C1 segment of cervical spinal cord (tissue), 14 donors: ENCODE measurements around the gene PLOD2.
"Not testable (repeated sequence)": the region's sequence is repeated elsewhere in the genome, so short reads cannot be mapped to it uniquely, and the experiment has no call there.

ENCODE experiments used
- DNase-seq, 14 donors: peaks; one replicate each; lab custom pipeline; 2025; lab: John Stamatoyannopoulos, UW

Gene PLOD2

GRCh38 chr3:146139586-146140110 lies 21.3 kb downstream of the PLOD2 start:
- DNase-seq, result no peak

- DNase-seq, result no peak
These were observed 22.1 kb downstream of the PLOD2 start for GRCh38 chr3:146138902-146139301.

GRCh38 chr3:146136647-146137046 lies 24.3 kb downstream of the PLOD2 start:
- DNase-seq, result no peak

- no peak for DNase-seq
These were observed 26.5 kb downstream of the PLOD2 start for GRCh38 chr3:146134348-146135117.

- no peak for DNase-seq
These were observed 27.5 kb downstream of the PLOD2 start for GRCh38 chr3:146133441-146133840.

GRCh38 chr3:146131616-146132410 lies 29.2 kb downstream of the PLOD2 start:
- no peak for DNase-seq

GRCh38 chr3:146130881-146131371 lies 30.1 kb downstream of the PLOD2 start:
- no peak for DNase-seq

- DNase-seq, result no peak
These were observed 31.2 kb downstream of the PLOD2 start for GRCh38 chr3:146129750-146130149.

- DNase-seq, result no peak
These were observed 32.0 kb downstream of the PLOD2 start for GRCh38 chr3:146128939-146129338.

- DNase-seq, result no peak
These were observed 32.8 kb downstream of the PLOD2 start for GRCh38 chr3:146128179-146128578.

GRCh38 chr3:146125951-146126350 lies 35.0 kb downstream of the PLOD2 start:
- no peak for DNase-seq

GRCh38 chr3:146124126-146124801 lies 36.7 kb downstream of the PLOD2 start:
- no peak for DNase-seq

GRCh38 chr3:146117406-146118285 lies 43.3 kb downstream of the PLOD2 start:
- DNase-seq, result no peak

GRCh38 chr3:146115619-146116018 lies 45.4 kb downstream of the PLOD2 start:
- no peak for DNase-seq

GRCh38 chr3:146113804-146114203 lies 47.2 kb downstream of the PLOD2 start:
- DNase-seq, result not testable (repeated sequence)

- DNase-seq, result no peak
These were observed 49.6 kb downstream of the PLOD2 start for GRCh38 chr3:146111337-146111736.

- DNase-seq, result no peak
These were observed 50.8 kb downstream of the PLOD2 start for GRCh38 chr3:146110161-146110560.

GRCh38 chr3:146106986-146107385 lies 54.0 kb downstream of the PLOD2 start:
- DNase-seq, result no peak

GRCh38 chr3:146104068-146104467 lies 56.9 kb downstream of the PLOD2 start:
- DNase-seq, result no peak

- DNase-seq, result no peak
These were observed 58.1 kb downstream of the PLOD2 start for GRCh38 chr3:146102885-146103284.

- DNase-seq, result no peak
These were observed 59.4 kb downstream of the PLOD2 start for GRCh38 chr3:146101538-146101937.
